Stimulated activated CD8-positive, alpha-beta memory T cell treated with anti-CD3 and anti-CD28 coated beads, Interleukin-4, amount 100 ng/mL, for 4 hours (primary cell): ENCODE measurements around the gene RAB11B.
"Not testable (repeated sequence)": the region's sequence is repeated elsewhere in the genome, so short reads cannot be mapped to it uniquely, and the experiment has no call there.

Experiments
- DNase-seq, 2 donors: peaks; one replicate each; pipeline ENCODE4 v3.0.0-alpha.2; 2020; ENCODE audit warnings: low read depth in 2 of 2, low spot score in 1 of 2

The RAB11B gene

DNA sequence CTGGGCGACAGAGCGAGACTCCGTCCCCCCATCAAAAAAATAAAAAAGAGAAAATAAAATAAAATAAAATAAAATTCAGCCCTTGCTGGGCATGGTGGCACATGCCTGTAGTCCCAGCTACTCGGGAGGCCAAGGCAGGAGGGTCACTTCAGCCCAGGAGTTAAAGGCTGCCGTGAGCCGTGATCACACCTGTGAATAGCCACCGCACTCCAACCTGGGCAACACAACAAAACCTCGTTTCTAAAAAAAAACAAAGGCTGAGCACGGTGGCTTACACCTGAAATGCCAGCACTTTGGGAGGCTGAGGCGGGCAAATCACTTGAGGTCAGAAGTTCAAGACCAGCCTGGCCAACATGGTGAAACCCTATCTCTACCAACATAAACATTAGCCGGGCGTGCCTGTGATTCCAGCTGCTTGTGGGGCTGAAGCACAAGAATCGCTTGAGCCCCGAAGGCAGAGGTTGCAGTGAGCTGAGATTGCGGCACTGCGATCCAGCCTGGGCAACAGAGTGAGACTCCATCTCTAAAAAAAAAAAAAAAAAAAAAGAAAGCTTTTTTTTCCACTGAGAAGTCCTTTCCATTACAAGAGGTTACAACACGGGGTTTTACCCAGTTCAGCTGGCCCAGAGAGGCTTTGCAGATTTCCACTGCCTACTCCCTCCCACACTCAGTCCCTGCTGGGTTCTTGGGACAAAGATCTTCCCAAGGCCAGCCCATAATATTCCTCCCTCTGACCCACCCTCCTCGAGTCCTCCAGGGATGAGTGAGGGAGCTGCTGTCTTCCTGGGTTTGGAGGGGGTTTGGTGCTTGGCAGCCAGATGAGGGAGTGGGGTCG lies 19.8 kb upstream of the RAB11B start:
- DNase-seq: no peak

DNA sequence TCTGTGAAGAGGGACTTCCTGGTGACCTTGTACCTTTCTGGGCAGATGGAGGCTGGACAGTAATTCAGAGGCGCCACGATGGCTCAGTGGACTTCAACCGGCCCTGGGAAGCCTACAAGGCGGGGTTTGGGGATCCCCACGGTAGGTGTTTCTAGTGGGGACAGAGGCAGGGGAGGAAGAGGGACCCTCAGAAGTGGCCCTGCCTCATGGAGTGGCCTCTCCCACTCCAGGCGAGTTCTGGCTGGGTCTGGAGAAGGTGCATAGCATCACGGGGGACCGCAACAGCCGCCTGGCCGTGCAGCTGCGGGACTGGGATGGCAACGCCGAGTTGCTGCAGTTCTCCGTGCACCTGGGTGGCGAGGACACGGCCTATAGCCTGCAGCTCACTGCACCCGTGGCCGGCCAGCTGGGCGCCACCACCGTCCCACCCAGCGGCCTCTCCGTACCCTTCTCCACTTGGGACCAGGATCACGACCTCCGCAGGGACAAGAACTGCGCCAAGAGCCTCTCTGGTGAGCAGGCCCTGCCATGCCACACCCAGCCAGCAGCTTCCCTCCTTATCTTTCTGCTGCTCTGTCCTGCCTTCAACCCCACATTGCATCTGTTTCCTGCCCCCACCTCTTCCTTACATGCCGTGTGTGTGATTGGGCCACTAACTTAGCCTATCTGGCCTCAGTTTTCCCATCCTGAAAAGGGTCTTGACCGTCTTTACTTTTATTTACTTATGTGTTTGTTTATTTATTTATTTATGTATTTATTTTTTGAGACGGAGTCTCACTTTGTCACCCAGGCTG lies 19.0 kb upstream of the RAB11B start:
- no peak for DNase-seq

DNA sequence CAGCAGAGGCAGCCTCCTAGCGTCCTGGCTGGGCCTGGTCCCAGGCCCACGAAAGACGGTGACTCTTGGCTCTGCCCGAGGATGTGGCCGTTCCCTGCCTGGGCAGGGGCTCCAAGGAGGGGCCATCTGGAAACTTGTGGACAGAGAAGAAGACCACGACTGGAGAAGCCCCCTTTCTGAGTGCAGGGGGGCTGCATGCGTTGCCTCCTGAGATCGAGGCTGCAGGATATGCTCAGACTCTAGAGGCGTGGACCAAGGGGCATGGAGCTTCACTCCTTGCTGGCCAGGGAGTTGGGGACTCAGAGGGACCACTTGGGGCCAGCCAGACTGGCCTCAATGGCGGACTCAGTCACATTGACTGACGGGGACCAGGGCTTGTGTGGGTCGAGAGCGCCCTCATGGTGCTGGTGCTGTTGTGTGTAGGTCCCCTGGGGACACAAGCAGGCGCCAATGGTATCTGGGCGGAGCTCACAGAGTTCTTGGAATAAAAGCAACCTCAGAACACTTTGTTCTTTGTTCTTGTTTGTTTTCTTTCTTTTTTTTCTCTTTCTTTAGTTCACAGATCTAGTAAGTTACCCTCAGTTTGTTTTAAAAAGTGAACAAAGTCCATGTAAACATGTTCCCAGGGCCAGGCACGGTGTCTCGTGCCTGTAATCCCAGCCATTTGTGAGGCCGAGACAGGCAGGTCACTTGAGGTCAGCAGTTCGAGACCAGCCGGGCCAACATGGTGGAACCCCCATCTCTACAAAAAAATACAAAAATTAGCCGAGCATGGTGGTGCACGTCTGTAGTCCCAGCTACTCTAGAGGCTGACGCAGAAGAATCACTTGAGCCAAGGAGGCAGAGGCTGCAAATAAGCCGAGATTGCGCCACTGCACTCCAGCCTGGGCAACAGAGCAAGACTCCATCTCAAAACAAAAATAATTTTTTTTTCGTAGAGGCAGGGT lies 16.0 kb upstream of the RAB11B start:
- no peak for DNase-seq

DNA sequence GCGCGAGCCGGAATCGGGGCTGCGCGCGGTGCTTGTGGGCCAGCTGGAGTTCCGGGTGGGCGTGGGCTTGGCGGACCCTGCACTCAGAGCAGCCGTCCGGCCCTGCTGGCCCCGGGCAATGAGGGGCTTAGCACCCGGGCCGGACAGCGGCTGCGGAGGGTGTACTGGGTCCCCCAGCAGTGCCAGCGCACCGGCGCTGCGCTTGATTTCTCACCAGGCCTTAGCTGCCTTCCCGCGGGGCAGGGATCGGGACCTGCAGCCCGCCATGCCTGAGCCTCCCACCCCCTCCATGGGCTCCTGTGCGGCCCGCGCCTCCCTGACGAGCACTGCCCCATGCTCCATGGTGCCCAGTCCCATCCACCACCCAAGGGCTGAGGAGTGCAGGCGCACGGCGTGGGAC lies 14.4 kb upstream of the RAB11B start:
- DNase-seq: not testable (repeated sequence)

DNA sequence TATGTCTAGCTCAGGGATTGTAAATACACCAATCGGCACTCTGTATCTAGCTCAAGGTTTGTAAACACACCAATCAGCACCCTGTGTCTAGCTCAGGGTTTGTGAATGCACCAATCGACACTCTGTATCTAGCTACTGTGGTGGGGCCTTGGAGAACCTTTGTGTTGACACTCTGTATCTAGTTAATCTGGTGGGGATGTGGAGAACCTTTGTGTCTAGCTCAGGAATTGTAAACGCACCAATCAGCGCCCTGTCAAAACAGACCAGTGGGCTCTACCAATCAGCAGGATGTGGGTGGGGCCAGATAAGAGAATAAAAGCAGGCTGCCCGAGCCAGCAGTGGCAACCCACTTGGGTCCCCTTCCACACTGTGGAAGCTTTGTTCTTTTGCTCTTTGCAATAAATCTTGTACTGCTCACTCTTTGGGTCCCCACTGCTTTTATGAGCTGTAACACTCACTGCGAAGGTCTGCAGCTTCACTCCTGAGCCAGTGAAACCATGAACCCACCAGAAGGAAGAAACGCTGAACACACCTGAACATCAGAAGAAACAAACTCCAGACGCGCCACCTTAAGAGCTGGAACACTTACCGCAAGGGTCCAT lies 13.7 kb upstream of the RAB11B start:
- DNase-seq: not testable (repeated sequence)

DNA sequence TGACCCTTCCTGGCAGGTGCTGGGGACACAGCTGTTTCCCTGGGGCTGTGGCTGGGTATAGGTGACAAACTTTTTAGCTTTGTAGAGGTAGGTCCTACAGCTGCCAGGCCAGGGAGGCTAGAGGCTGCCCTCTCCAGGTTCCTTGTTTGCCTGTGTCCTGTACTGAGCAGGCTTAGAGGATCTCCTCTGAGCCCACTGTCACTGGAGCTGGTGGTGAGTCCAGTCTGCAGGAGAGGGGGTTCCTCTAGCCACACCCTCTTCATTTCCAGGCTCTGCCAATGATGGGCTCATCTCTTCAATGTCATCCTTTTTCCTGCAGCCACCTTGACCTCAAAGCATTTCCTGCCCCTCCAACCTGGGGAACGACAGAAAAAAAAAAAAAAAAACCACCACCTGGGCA lies 12.6 kb upstream of the RAB11B start:
- DNase-seq: no peak

DNA sequence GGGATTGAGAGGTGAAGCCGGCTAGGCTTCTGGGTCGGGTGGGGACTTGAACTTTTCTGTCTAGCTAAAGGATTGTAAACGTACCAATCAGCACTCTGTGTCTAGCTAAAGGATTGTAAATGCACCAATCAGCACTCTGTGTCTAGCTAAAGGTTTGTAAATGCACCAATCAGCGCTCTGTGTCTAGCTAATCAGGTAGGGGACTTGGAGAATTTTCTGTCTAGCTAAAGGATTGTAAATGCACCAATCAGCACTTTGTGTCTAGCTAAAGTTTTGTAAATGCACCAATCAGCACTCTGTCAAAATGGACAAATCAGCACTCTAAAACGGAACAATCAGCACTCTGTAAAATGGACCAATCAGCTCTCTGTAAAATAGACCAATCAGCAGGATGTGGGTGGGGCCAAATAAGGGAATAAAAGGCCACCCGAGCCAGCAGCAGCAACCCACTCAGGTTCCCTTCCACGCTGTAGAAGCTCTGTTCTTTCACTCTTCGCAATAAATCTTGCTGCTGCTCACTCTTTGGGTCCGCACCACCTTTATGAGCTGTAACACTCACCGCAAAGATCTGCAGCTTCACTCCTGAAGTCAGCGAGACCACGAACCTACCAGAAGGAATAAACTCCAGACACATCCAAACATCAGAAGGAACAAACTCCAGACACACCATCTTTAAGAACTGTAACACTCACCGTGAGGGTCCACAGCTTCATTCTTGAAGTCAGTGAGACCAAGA lies 10.8 kb upstream of the RAB11B start:
- DNase-seq: not testable (repeated sequence)

DNA sequence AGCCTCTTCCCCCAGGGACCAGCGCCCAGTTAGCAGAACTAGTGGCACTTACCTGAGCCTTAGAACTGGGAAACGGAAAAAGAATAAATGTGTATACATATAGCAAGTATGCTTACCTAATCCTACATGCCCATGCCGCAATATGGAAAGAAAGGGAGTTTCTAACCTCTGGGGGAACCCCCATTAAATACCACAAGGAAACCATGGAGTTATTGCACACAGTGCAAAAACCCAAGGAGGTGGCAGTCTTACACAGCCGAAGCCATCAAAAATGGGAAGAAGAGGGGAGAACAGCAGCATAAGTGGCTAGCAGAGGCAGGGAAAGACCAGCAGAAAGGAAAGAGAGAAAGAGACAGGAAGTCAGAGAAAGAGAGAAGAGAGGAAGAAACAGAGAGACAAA lies 5.6 kb upstream of the RAB11B start:
- not testable (repeated sequence) for DNase-seq

DNA sequence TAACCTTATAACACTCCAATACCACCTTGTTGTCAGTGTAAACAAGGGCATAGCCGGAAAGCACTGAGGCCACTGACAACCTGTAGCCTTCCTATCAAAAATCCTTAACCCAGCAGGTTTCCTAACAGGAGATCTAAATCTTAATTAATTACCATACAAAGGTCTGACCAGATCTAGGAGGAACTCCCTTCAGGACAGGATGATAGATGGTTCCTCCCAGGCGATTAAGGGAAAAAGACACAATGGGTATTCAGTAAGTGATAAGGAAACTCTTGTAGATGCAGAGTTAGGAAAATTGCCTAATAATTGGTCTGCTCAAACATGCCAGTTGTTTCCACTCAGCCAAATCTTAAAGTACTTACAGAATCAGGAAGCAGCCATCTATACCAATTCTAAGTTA lies 5.1 kb upstream of the RAB11B start:
- DNase-seq: not testable (repeated sequence)

DNA sequence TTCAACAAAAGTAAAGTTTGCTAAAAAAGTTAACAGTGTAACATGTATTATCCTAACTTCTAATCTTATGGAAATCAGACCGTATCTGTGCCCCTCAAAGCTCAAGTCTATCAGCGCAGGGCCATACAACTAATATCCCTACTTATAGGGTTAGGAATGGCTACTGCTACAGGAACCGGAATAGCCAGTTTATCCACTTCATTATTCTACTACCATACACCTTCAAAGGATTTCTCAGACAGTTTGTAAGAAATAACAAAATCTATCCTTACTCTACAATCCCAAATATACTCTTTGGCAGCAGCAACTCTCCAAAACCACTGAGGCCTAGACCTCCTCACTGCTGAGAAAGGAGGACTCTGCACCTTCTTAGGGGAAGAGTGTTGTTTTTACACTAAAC lies 4.6 kb upstream of the RAB11B start:
- not testable (repeated sequence) for DNase-seq

DNA sequence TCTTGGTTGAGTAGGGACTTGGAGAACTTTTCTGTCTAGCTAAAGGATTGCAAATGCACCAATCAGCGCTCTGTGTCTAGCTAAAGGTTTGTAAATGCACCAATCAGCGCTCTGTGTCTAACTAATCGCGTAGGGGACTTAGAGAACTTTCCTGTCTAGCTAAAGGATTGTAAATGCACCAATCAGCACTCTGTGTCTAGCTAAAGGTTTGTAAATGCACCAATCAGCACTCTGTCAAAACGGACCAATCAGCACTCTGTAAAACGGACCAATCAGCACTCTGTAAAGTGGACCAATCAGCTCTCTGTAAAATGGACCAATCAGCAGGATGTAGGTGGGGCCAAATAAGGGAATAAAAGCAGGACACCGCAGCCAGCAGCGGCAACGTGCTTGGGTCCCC lies 3.7 kb upstream of the RAB11B start:
- not testable (repeated sequence) for DNase-seq

DNA sequence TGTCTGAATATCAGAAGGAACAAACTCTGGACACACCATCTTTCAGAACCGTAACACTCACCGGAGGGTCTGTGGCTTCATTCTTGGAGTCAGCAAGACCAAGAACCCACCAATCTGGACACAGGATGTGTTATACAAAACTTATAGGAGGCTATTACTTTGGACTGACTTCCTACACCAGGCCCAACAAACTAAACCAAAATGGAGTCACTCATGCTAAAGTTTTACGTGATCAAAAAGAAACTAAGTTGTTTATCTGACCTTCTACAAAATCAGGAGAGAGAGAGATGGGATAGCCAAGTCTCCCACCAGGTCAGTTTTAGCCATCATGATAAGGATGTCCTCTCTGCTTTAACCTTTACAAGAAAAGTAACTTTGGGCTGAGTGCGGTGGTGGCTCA lies 3.2 kb upstream of the RAB11B start:
- DNase-seq: no peak

DNA sequence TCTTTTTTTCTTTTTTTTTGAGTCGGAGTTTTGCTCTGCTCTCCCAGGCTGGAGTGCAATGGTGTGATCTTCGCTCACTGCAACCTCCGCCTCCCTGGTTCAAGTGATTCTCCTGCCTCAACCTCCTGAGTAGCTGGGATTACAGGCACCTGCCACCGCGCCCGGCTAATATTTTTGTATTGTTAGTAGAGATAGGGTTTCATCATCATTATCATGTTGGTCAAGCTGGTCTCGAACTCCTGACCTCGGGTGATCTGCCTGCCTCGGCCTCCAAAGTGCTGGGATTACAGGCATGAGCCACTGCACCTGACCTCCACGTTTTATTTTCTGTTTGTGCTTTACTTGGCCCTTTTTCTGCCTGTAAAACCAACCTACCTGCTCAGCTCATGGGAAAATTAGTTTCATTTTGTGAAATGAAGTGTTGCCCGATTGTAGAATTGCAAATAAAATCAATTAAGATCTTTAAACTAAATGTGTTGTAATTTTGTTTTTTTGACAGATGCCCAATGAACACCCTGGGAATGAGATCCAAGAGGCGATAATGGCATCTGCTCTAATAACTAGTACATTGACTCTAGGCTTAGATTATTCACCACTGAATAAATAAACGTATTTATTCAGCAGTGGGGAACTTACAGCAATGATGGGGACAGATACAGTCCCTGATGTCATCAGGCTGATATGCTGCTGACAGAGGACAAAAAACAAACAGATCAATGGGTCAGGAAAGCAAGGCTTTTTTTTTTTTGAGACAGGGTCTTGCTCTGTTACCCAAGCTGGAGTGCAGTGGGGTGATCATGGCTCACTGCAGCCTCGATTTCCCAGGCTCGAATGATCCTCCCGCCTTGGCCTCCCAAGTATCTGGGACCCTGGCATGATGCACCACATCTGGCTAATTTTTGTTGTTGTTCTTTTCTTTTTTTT lies 2.2 kb upstream of the RAB11B start:
- DNase-seq: no peak

DNA sequence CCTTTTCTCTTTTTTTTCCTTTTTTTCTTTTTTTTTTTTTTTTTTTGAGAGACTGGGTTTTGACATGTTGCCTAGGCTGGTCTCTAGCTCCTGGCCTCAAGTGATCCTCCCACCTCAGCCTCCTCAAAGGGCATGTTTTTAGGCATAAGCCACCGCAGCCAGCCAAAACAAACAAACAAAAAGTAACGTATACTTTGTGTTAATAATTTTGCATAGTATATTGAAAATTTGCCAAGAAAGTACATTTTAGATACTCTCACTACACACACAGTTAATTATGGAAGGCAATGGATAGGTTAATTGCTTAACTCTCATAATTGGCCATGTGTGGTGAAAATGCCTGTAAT lies 1.6 kb upstream of the RAB11B start:
- DNase-seq: no peak

DNA sequence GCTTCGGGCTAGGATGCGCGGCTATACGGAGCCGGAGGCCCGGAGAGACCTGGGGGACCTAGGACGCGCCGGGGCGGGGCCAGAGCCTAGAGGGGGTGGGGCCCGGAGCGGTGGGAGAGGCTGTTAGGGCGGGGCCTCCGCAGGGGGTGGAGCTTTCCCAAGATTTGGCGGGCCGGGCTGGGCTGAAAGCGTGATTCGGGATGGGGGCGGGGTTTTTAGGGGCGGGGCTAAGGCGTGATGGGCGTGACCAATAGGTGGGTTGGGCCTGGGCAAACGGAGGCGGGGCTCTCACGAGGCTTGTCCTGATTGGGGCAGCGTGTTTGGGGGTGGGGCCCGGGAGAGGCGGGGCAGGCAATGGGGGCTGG lies 439 bp downstream of the RAB11B start:
- peak; percentile 79 to 89 for DNase-seq

DNA sequence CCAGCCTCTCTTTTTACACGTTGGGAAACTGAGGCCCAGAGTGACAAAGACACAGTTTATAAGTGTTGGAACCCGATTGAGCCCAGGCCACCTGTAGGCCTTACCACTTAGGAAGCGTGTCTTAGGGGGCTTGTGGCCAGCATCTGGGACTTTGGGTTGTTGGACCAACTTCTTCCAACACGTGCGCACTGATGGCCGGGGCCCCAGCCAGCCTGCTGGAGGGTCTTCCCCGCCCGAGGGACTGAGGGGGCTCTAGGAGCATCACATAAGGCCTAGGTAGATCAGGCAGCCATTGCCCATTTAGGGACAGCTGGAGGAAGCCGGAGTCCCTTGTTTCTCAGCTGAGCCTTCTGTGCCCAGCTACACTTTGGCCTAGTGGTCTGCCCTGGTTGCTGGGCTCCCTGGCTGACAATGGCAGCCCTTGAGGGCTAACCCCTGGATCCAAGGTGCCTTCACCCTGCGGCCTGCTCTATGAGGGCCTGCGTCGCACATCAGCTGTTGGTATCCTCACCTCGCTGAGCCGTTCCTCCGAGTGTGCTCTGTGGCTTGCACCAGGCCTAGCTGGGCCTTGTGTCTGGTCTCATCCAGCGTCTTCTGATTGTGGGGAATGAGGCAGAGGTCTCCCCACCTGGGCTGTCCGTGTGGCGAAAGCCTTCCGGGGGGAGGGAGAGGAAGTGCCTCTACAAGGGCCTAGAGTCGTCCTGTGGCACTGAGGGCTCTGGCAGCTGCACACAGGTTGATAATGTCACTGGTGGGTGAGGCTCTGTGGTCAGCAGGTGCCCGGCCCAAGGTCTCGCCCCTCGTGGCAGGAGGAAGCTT lies 1.2 kb downstream of the RAB11B start:
- no peak for DNase-seq

DNA sequence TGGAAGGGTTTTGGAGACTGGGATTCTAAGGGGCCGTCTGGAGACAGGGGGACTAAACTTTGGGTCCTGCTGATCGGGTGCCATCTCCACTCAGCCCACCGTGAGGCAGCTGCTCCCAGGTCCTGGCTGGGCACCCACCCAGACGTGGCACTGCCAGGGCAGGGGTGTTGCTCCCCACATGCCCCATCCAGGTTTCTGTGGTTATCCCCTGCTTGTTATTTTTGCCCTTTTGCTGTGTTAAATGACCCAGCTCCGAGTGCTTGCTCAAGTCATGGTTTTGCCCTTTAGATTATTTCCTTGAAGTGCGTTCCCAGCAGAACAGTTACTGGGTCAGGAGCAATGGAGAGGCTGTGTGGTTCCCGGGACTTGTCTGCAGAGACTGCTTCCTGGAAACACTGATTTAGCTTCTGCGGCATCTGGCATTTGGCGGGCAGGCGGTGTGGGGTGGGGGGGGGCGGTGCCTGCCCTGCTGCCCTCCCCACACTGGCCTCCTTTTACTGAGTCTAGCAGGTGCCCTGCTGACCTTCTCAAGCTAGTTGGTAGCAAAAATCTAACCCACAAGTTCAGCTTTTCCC lies 1.9 kb downstream of the RAB11B start:
- DNase-seq: no peak

DNA sequence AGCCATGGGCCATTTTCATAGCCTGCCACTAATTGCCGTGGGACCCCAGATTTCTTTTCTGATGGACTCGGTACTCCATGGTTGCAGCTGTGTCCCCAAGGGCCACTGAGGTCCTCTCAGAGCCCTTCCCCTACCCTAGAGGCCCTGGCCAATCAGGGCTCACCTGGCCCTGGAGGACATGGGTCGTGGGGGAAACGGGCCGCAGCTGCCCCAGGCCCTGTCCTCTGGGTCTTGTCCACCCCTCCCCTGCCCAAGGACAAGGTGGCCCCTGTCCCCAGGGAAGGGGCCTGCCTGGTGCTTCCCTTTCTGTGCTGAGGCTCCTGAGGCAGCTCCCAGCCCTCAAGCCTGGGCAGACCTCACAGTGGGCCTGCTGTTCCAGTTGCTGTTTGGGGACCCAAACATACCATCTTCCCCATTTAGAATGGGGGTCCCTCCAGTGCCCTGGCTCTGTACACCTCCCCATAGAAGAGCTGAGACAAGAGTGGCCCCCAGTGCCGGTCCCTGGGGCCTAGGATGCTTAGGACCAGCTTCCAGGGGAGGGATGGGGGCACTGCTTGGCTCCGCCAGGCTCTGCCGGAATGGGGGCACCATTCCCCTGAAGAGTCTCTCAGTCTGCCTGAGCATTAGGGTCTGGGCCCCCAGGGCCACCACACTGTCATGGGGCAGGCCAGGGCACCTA lies 3.2 kb downstream of the RAB11B start:
- no peak for DNase-seq
